Measurements from ENCODE around the gene CD53. TPM values are rescaled to one million over a fixed set of nuclear protein-coding genes. Genes with fewer than 3 reads are reported as not detected.

Gene CD53
- total RNA-seq, 2 experiments from 2014 or later, result 134 to 180 TPM

GRCh38 chr1:110877364-110877763 lies 4.4 kb downstream of the CD53 start:
- H3K27ac ChIP-seq (ENCODE audit: low read depth, low read length, poor library complexity, severe bottlenecking), result no peak overlapping the region
- TF ChIP-seq EZH2phosphoT487 (IDR thresholded peaks at IDR 0.05; ENCODE audit: borderline replicate concordance, low read depth, low read length) (no peak), CTCF (conservative IDR thresholded peaks at IDR 0.05; ENCODE audit: low read length) (no peak)
- peaks cover 6% of the 10 kb centered on the region; the same call in 1 of the 2 replicates for H3K9me3 ChIP-seq (ENCODE audit: low read length)
- peaks cover 38% of the 10 kb centered on the region for H3K36me3 ChIP-seq (ENCODE audit: insufficient read depth, low read length)
- peak overlapping the region; percentile 95 for H3K4me2 ChIP-seq (ENCODE audit: low read length)
- ChIA-PET POLR2A (interaction anchor here (0.7 to 2.0 kb wide), 2 partner anchors 16 to 19 kb away, joined by 3 to 4 read pairs; no protein-coding TSS in a partner anchor), CTCF (ENCODE audit: unreplicated experiment) (no interaction called here)
- BruUV-seq (replicated peaks), result no TSS peak
- peak overlapping the region; percentile 82 for H3K4me3 ChIP-seq (ENCODE audit: low read depth, low read length, poor library complexity, severe bottlenecking)
- peaks cover 77% of the 10 kb centered on the region for H3K4me1 ChIP-seq (ENCODE audit: insufficient read depth, low read length, poor library complexity, severe bottlenecking)
- H3K9me2 ChIP-seq (ENCODE audit: insufficient read depth, low read length), result no peaks in the 10 kb centered on the region
- peaks cover 93% of the 10 kb centered on the region for H3K79me2 ChIP-seq (ENCODE audit: insufficient read depth, low read depth, low read length)
- intact Hi-C loops (cut with micrococcal nuclease; ENCODE audit: unreplicated experiment), result loop anchor here (10.0 kb wide), 3 partner anchors 527 to 747 kb away; partner anchors contain the start of gene RBM15
- no peaks in the 10 kb centered on the region for H4K20me1 ChIP-seq (ENCODE audit: insufficient read depth, low read length)
- no peak for DNase-seq (ENCODE audit: low spot score)
- H2AFZ ChIP-seq (ENCODE audit: low read length), result no peak overlapping the region

DNA sequence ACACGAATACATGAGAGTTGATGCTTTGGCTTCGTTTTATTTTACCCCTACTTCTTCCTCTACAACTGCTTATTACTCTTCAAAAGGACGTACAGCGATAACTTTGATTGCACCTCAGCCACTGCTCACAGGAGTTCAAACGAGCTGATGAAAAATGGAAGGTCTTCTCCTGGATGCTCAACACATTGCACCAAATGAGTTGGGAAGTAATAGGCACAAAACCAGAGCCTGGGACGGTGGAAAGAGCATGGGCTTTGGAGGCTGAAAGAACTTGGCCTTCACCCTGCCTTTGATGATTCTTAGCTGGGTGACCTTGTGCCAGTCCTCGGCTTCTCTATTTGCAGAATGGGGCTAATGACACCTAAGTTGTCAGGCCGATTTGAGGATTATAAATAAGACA lies 4.8 kb downstream of the CD53 start:
- no peak overlapping the region for H3K27ac ChIP-seq (ENCODE audit: low read depth, low read length, poor library complexity, severe bottlenecking)
- intact Hi-C loops (cut with micrococcal nuclease; ENCODE audit: unreplicated experiment), result loop anchor here (10.0 kb wide), 3 partner anchors 527 to 747 kb away; partner anchors contain the start of gene RBM15
- H3K4me2 ChIP-seq (ENCODE audit: low read length), result peak overlapping the region; percentile 95
- TF ChIP-seq CTCF (conservative IDR thresholded peaks at IDR 0.05; ENCODE audit: low read length) (no peak), EZH2phosphoT487 (IDR thresholded peaks at IDR 0.05; ENCODE audit: borderline replicate concordance, low read depth, low read length) (no peak)
- peak overlapping the region; percentile 82 for H3K4me3 ChIP-seq (ENCODE audit: low read depth, low read length, poor library complexity, severe bottlenecking)
- no peak for DNase-seq (ENCODE audit: low spot score)
- ChIA-PET CTCF (ENCODE audit: unreplicated experiment) (no interaction called here), POLR2A (interaction anchor here (0.6 to 2.0 kb wide), 3 partner anchors 16 to 66 kb away, joined by 3 to 4 read pairs (median 3); no protein-coding TSS in a partner anchor)
- no TSS peak for BruUV-seq (replicated peaks)
- H3K36me3 ChIP-seq (ENCODE audit: insufficient read depth, low read length), result peaks cover 42% of the 10 kb centered on the region
- no peaks in the 10 kb centered on the region for H3K9me2 ChIP-seq (ENCODE audit: insufficient read depth, low read length)
- peaks cover 77% of the 10 kb centered on the region for H3K4me1 ChIP-seq (ENCODE audit: insufficient read depth, low read length, poor library complexity, severe bottlenecking)
- peaks cover 8% of the 10 kb centered on the region; the same call in 1 of the 2 replicates for H3K9me3 ChIP-seq (ENCODE audit: low read length)
- no peaks in the 10 kb centered on the region for H4K20me1 ChIP-seq (ENCODE audit: insufficient read depth, low read length)
- peak overlapping the region; percentile 6; the same call in 1 of the 2 replicates for H2AFZ ChIP-seq (ENCODE audit: low read length)
- H3K79me2 ChIP-seq (ENCODE audit: insufficient read depth, low read depth, low read length), result peaks cover 97% of the 10 kb centered on the region

DNA sequence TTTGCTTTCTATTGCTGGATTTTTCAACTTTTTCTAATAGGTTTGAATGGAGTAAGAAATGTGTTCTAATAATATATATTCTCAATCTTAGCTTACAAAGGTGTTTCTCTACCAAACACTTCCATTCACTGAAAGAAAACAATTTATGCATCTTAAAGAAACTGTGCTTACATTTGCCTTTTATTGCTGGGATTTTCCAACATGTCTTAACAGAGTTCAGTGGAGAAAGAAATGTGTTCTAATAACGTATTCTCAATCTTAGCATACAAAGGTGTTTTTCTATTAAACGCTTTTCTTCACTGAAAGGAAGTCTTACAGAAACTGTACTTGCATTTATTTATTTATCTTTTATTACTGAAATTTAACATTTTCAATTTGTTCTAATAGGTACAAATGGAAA lies 5.6 kb downstream of the CD53 start:
- no peaks in the 10 kb centered on the region for H3K9me2 ChIP-seq (ENCODE audit: insufficient read depth, low read length)
- peaks cover 45% of the 10 kb centered on the region for H3K36me3 ChIP-seq (ENCODE audit: insufficient read depth, low read length)
- H4K20me1 ChIP-seq (ENCODE audit: insufficient read depth, low read length), result no peaks in the 10 kb centered on the region
- ChIA-PET CTCF (ENCODE audit: unreplicated experiment) (no interaction called here), POLR2A (interaction anchor here (2.0 kb wide), 1 partner anchor 17 kb away, joined by 4 read pairs; no protein-coding TSS in a partner anchor)
- peaks cover 85% of the 10 kb centered on the region for H3K4me1 ChIP-seq (ENCODE audit: insufficient read depth, low read length, poor library complexity, severe bottlenecking)
- H3K27ac ChIP-seq (ENCODE audit: low read depth, low read length, poor library complexity, severe bottlenecking), result no peak overlapping the region
- no peak overlapping the region for H3K4me3 ChIP-seq (ENCODE audit: low read depth, low read length, poor library complexity, severe bottlenecking)
- intact Hi-C loops (cut with micrococcal nuclease; ENCODE audit: unreplicated experiment), result loop anchor here (10.0 kb wide), 3 partner anchors 526 to 746 kb away; partner anchors contain the start of gene RBM15
- TF ChIP-seq EZH2phosphoT487 (IDR thresholded peaks at IDR 0.05; ENCODE audit: borderline replicate concordance, low read depth, low read length) (no peak), CTCF (conservative IDR thresholded peaks at IDR 0.05; ENCODE audit: low read length) (no peak)
- H2AFZ ChIP-seq (ENCODE audit: low read length), result no peak overlapping the region
- peak overlapping the region; percentile 34 for H3K4me2 ChIP-seq (ENCODE audit: low read length)
- BruUV-seq (replicated peaks), result no TSS peak
- peaks cover 100% of the 10 kb centered on the region for H3K79me2 ChIP-seq (ENCODE audit: insufficient read depth, low read depth, low read length)
- DNase-seq (ENCODE audit: low spot score), result no peak
- H3K9me3 ChIP-seq (ENCODE audit: low read length), result peaks cover 8% of the 10 kb centered on the region; the same call in 1 of the 2 replicates
